HG02943 (cell line): ENCODE measurements around the gene NFS1.
"Not testable (repeated sequence)": the region's sequence is repeated elsewhere in the genome, so short reads cannot be mapped to it uniquely, and the experiment has no call there.

ENCODE experiments used
- ATAC-seq: cut with Tn5 transposase; IDR thresholded peaks from one replicate; pipeline ENCODE4 v1.9.1; 2021; ENCODE audit warnings: mild to moderate bottlenecking, low read depth, moderate library complexity; ENCODE audit not compliant: unreplicated experiment

NFS1 gene

DNA sequence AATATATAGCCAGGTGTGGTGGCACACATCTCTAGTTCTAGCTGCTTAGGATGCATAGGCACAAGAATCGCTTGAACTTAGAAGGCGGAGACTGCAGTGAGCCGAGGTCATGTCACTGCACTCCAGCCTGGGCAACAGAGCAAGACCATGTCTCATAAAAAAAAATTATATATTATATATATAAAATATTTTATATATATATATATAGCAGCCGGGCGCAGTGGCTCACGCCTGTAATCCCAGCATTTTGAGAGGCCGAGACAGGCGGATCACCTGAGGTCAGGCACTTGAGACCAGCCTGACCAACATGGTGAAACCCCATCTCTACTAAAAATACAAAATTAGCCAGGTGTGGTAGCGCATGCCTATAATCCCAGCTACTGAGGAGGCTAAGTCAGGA is 13.8 kb downstream of the NFS1 start:
- ATAC-seq = not testable (repeated sequence)

DNA sequence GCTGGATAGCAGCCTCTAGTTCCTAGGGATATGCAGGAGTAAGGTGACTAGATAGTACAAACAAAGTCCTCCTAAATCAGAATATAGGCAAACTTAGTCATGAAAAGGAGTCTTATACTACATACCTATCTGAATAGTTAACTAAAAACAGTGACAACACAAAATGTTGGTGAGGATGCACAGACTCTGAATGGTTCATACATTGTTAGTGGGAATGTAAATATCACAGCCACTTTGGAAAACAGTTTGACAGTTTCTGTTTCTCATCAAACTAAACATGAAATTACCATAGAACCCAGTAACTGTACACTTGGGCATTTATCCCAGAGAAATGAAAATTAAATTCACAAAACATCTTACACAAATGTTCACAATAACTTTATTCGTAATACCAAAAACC is 17.2 kb downstream of the NFS1 start:
- ATAC-seq = no peak

DNA sequence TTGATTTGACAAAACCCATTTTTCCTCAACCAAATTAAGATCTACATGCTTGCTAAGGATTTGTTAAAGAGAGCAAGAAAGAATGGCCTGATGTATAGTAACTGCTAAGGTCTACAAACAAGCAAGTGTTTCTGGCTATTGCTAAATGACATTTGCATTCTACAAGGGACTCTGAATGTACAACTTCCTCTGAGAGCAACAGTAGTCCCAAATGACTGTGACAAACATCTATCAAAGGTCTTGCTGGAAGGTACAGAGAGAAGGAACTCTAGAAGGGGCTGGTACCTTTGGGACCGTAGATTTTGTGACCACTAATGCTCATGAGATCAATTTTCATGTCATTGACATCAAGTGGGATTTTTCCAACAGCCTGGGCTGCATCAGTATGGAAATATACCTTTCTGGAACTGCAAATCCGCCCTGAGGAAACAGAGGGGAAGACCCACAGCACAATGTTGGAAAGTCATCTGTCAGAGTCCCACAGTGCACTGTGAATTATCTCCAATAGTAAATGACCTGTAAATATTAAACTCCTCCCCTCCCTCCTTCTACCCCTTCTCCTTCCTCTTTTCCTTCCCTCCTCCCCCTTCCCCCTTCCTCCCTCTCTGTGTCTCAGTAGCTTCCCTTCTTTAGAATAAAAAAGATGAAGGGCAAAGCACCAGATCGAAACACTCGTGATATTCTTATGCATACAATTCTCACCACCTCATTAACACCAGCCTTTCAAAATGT is 18.5 kb downstream of the NFS1 start:
- ATAC-seq = no peak

DNA sequence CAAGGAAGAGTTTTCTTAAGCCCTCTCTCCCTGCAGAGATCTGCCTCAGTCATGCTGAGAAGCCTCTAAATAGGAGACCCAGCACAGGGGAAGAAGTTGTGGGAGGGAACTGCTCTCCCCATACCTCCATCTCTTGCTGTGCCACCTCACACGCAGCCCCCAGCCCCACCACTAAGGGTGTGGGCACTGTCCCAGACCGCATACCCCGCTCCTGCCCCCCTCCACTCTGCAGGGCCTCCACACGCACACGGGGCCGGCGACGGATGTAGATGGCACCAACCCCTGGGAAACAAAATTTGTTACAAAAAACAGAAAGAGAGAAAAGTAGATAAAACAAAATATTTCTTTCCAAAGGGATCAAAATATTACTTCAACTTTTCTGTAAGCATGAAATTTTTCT is 24.2 kb downstream of the NFS1 start:
- ATAC-seq = no peak

DNA sequence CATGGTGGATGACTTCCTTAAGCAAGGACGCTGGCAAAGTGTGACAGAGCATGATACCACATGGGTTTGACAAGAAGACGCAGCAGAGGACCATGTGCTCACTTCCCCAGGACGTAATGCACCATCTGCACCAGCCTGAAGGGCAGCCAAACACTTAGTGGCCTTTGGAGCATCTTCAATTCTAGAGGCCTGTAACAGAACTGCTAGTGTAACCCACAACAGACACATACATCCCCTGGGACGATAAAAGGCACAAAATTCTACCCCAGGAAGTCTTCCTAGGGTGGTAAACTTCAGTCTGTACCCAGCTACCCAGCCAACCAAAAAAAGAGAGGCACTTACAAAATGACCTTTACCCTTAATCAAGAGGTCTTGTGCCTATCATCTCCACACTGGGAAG is 25.3 kb downstream of the NFS1 start:
- no peak for ATAC-seq

DNA sequence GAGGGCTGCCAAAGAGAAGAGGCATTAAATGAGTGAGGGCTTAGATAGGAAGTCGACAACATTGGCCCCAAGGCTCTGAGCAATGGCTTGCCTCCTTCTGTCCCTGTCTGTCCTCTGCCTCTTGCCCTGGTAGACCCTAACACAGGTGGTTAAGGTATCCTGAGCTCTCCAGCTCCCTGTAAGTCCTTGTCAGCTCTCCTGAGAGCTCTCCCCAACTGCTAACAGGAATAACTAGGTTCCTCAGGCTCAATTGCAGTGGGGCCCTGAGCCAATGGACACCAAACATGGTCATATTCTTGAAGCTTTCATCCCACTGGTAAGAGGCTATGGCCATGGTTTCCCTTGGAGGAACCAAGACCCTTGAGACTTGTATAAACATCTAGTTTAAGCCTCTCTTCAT is 29.5 kb downstream of the NFS1 start:
- no peak for ATAC-seq

DNA sequence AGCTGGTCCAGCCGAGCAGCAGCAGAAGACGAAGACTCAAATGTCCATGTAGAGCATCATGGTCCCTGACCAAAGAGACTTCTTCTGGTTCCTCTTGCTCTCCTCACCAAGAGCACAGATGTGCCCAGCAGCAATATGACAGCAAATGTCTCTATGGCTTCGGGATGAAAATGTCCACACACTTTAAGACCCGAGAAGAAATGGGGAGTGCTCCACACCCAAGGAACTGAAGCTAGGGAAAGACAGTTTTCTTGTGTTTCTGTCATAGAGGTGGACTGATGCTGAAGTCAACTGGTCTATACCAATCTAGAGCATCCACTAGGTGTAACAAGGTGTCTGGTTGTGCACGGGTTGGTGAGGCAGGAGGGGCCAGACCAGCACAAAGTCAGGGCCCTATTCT is 29.9 kb downstream of the NFS1 start:
- no peak for ATAC-seq

DNA sequence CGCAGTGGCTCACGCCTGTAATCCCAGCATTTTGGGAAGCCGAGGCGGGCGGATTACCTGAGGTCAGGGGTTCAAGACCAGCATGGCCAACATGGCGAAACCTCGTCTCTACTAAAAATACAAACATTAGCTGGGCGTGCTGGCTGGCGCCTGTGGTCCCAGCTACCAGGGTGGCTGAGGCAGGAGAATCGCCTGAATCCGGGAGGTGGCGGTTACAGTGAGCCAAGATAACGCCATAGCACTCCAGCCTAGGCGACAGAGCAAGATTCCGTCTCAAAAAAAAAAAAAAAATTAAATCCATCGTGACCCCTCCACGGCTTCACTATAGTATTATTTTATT is 33.2 kb downstream of the NFS1 start:
- ATAC-seq = no peak

DNA sequence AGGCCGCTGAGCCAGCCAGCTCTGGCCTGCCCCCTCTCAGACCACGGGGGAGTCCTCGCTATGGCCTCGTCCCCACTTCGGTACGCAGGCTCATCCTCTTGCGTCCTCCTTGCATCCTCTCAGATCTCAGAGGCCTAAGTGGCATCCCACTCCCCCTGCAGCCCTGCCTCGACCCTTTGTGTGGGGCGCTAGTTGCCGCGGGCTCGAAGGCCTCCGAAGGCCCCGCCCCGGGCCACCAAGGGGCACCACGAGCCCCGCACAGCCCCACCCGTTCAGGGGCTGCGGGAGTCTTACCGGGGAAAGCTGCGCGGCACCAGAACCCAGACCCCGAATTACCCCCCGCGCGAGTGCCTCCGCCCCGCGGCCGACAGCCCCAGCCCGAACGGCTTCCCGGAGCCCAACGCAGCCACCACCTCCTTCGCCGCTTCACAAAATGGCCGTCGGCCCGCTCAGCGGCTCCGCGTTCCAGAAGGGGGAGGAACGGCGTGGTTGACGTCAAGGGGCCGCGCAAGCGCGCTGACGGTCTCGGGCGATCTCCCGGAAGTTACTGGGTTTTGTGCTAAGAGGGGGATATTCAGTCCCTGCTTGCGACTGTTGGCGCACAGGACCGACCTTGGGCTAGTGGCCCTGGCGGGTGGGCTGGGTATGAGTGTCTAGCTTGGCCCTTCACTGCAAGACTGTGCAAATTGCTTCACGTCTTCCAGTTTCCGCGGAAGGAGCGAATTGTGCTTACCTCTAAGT is 34.5 kb downstream of the NFS1 start, which contains the start of the genes CPNE1 and RBM12:
Gene CPNE1 (minus strand): TSS at position 435 of the 741 bp plus-strand sequence. CDS start 31,977 bp downstream, outside the sequence.
Gene RBM12 (minus strand): TSS at position 435 of the 741 bp plus-strand sequence. CDS start 9,578 bp downstream, outside the sequence.
- ATAC-seq = peak; percentile 63

DNA sequence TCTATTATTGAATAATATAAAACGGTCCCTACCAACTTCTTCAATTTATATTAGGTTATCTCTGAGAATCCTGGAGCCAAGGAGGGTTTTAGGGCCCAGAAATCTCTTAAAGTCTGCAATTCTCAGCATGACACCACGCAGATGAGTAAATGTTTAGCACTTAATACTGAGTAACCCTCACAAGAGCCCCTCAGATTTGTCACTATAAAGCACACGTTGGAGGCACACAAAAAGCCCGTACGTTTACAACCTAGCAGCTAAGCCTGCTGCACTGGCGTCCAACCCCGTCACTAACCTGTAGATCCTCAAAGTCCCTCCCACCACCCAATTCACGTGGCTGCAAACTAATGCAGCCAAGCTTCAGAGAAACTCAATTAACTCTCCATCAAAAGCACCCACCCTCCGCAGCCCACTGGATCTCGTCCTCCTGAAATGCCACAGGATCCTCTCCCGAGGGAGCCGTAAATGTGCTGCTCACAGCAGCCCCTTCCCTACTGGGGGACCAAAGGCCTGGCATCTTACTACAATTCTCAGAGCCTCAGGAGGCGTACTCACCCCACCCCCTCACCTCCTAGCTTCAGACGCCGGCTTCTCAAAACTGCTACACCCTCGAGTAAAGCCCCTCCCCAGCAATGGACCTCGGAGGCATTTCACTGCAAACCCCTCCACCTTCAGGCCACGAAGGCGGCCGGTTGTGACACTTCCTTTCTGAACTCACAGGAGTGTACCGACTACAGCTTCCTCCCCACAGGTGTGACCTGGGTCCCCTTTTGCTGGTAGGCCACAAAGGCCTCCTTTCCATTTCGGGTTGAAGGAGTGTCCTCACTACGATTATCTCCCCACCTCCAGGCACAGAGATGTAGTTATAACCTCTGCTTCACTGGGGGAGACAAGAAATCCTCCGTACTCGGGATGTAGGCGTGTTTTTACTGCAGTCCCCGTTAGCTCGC is 35.4 kb downstream of the NFS1 start:
- ATAC-seq = peak; percentile 30

DNA sequence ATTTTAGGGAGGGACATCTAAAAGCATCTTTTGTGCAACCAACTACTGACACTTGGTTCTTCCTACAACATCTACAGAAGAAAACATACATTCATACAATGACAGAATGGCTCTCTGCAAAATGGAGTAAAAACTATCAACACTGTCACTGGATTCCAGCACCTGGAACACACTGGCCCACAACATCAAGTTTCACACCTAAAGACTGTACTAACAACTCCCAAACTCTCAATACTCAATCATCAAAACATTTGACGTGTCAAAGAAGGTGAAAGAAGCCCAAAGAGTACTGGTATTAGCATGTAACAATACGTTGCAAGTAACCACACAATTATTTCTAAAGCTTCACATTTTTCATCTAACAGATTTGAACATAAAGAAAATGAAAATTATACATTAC is 36.6 kb downstream of the NFS1 start:
- no peak for ATAC-seq

DNA sequence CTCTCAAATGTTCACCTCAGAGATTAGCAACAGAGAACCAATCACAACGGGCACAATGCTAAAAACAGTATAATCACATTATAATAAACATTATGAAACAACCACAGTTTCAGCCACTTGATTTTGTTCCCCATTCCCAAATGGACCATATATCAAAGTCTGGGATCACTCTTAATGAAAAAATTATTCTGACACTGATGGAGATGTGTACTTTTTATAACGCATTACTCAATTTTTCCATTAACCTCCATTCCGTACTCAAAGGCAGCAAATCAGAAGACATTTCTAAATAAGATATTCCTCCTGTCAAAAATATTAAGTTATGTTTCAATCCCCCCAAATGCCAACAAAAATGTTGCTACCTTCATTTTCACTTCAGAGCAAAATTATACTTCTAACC is 37.2 kb downstream of the NFS1 start:
- no peak for ATAC-seq

DNA sequence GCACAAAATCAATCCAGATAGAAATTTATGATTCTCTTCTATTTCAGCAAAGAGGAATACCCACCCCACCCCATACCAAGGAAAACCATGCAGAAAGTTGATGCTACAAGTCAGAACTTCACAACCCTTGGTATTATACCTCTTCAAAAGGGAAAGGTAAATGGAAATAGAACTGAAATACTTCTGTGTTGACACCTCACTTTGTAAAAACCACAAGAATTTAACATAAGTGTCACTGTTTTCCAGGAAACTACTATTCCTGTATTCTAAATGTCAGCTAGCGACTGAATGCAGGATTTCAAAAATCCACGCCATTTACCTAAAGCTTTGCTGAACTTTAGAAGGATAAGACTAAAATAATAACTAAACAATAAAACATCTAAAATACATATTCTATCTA is 38.1 kb downstream of the NFS1 start:
- no peak for ATAC-seq

DNA sequence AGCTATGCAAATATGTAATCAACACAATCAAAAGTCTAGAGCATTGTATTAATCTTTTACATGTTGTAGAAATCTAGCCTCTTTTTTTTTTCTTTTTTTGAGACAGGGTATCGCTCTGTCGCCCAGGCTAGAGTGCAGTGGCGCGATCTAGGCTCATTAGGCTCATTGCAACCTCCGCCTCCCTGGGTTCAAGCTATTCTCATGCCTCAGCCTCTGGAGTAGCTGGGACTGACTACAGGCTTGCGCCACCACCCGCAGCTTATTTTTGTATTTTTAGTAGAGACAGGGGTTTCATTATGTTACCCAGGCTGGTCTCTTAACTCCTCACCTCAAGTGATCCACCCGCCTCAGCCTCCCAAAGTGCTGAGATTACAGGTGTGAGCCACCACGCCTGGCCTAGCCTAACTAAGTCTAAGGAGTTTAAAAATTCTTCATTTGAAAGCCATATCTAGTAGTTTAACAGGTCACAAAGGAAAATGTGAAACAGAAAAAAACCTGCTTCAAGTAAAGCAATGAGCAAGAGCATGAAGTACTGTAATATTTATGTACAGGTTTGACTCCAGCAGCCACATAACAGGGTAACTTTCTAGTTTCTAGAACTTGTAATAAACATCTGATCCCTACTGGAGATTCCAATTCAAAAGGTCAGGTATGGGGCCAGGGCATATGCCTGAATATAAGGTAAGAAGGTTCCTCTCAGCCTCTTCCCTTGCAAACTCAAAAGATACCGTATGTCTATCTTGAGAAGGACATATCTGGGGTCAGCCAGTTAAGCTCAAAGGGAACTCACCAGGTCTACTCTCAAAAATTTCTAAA is 38.8 kb downstream of the NFS1 start:
- no peak for ATAC-seq

DNA sequence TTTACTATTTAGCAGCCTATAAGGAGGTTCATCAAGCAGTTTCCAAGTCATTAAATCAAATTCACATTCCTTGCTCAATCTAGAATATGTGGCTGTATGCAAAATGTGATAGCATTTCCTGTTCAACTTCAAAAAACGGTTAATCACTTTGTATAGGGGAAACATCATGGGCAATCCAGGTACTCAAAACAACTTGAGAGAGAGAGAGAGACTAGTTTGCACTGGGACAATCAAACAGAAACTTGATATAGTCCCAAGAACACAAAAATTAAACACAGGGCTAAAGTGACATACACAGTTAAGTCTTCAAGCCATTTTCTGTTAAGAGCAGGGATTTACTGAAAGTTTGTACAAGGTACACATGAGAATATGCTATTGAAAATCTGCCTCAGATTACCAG is 41.9 kb downstream of the NFS1 start:
- ATAC-seq = no peak

DNA sequence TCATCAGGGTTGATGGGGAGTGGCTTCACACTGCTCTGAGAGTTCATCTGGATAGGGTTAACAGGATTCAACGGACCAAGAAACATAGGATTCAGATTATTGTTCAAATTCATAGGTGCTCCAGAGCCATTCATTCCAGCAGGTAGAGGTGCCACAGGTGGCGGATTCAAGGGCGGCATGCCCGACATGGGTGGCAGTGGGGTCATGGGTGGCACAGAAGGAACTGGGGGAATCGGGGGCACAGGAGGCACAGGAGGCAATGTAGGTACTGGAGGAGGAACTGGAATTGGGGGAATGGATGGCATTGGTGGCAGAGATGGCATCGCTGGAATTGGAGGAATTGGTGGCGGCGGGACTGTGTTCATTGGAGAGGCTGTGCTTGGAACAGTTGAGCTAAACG is 44.7 kb downstream of the NFS1 start:
- no peak for ATAC-seq

DNA sequence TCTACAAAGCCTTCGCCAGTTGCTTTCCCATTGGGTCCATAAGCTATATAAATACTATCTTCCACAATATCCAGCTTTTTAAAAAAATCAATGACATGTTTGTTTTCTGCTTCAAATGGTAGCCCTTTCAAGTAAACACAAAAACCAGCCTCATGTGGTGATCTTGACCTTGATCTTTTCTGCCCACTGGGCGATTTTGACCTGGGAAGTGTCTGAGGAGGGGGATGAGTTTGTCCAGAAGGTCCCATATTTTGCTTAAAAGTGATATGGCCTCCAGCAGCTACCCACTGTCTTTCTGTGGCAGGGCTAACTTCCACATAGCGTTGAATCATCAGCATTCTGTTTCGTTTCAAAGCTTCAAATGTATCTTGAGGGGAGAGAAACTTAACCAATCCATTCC is 45.3 kb downstream of the NFS1 start:
- ATAC-seq = no peak

DNA sequence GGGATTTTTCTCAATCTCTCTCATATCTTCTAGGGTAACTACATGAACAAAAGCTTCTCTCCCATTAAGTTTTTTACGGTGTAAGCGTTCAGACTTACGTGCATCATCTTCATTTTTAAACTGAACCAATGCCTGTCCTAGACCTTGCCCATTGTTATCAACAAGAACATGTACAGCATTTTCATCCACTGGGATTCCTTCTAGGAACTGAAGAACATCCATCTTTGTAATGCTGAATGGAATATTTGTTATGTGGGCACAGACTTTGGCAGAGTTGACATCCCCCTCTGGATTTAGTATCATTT is 45.8 kb downstream of the NFS1 start:
- ATAC-seq = no peak

DNA sequence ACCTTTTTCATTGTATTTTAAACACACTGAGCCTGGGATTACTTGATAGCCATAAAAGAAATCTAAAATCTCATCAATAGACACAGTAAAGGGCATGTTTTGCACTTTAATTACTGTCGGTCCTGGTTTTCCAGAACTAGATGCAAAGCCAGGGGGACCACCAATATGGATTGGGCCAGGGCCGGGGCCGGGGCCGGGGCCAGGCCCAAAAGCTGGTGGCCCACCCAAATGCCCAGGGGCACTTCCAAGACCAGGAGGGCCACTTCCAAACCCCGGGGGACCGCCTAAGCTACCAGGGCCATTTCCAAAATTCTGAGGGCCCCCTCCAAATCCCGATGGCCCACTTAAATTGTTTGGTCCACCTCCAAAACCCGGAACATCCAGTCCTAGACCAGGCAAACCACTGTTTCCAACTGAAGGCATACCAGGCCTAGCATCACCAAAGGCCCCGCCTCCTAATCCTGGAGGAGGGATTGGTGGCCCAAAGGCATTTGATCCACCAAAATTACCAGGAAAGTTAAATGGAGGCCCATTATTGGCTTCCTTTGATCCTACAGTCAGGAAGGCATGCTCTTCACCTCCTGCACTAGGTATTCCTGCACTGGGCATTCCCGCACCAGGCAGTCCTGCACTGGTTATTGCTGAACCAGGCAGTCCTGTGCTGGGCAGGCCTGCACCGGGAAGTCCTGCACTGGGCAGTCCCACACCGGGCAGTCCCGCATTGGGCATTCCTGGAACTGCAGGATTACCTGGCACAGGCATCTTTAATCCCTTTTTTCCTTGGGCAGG is 46.3 kb downstream of the NFS1 start:
- no peak for ATAC-seq

DNA sequence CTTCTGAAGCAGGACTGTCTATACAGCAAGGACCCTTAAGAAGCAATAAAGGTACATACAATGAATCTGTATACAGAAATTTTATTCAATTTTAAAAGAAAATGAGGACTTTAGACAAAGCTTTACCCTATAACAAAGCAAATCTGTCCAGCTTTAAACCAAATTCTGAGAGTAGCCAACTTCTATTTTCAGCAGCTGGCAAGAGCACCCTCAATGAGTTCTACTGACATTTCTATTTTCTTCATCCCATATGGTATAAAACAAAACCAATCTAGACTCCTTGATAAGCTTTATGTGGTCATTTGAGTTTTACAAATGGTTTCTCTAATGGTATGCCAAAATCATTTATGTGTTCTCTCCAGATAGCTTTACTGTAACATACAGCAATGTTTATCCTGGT is 47.2 kb downstream of the NFS1 start:
- no peak for ATAC-seq
